DMS153 treated with DMSO at 0.1 percent for 48 hours (cell line): ENCODE measurements around the gene GAS1.

Source experiments
- DNase-seq: peaks from one replicate; lab custom pipeline; 2025; ENCODE audit not compliant: unreplicated experiment; lab: John Stamatoyannopoulos, UW

The GAS1 gene

GRCh38 chr9:86947146-86948073 lies at the start of gene GAS1:
Gene GAS1, minus strand, starts transcription at chr9:86947506. Its CDS starts 727 bp downstream, at chr9:86946779.
- DNase-seq = peak; percentile 21

- no peak for DNase-seq
Observed at GRCh38 chr9:86994231-86994630, 46.9 kb upstream of the GAS1 start.

GRCh38 chr9:86993830-86994229 lies 46.5 kb upstream of the GAS1 start:
- no peak for DNase-seq

GRCh38 chr9:86991077-86991476 lies 43.8 kb upstream of the GAS1 start:
- DNase-seq = no peak

GRCh38 chr9:86990290-86990689 lies 43.0 kb upstream of the GAS1 start:
- DNase-seq = no peak

GRCh38 chr9:86987900-86988299 lies 40.6 kb upstream of the GAS1 start:
- DNase-seq = no peak

- no peak for DNase-seq
Observed at GRCh38 chr9:86985132-86985647, 37.9 kb upstream of the GAS1 start.

- DNase-seq = no peak
Observed at GRCh38 chr9:86983620-86984259, 36.4 kb upstream of the GAS1 start.

GRCh38 chr9:86983249-86983619 lies 35.9 kb upstream of the GAS1 start:
- no peak for DNase-seq

- DNase-seq = no peak
Observed at GRCh38 chr9:86980802-86981201, 33.5 kb upstream of the GAS1 start.

- DNase-seq = no peak
Observed at GRCh38 chr9:86979657-86980056, 32.4 kb upstream of the GAS1 start.

- no peak for DNase-seq
Observed at GRCh38 chr9:86978922-86979474, 31.7 kb upstream of the GAS1 start.

GRCh38 chr9:86978413-86978812 lies 31.1 kb upstream of the GAS1 start:
- DNase-seq = no peak

GRCh38 chr9:86977205-86977835 lies 30.0 kb upstream of the GAS1 start:
- no peak for DNase-seq

GRCh38 chr9:86975606-86976005 lies 28.3 kb upstream of the GAS1 start:
- no peak for DNase-seq

GRCh38 chr9:86975036-86975435 lies 27.7 kb upstream of the GAS1 start:
- DNase-seq = no peak

- no peak for DNase-seq
Observed at GRCh38 chr9:86974421-86974820, 27.1 kb upstream of the GAS1 start.

GRCh38 chr9:86971742-86972141 lies 24.4 kb upstream of the GAS1 start:
- no peak for DNase-seq

GRCh38 chr9:86968258-86968920 lies 21.1 kb upstream of the GAS1 start:
- no peak for DNase-seq

GRCh38 chr9:86966852-86967511 lies 19.7 kb upstream of the GAS1 start:
- DNase-seq = no peak
